RPMI7951 (cell line): ENCODE measurements around the gene C2CD4C. TPM values are rescaled to one million over a fixed set of nuclear protein-coding genes. Genes with fewer than 3 reads are reported as not detected.
"Not testable (repeated sequence)": the region's sequence is repeated elsewhere in the genome, so short reads cannot be mapped to it uniquely, and the experiment has no call there.

Source experiments
- DNase-seq: peaks from one replicate; pipeline ENCODE4 v3.0.0-alpha.2; 2012; ENCODE audit warnings: low read depth
- total RNA-seq: library from RNA; depleted of rRNA; stranded (reverse); fragments of >200 nt; shearing (Covaris generic); gene quantifications from 2 replicates; pipeline ENCODE4 v1.2.3, GENCODE V29; 2014; rRNA removed

Gene C2CD4C
- total RNA-seq, 1 experiment from 2014 or later = not detected

DNA sequence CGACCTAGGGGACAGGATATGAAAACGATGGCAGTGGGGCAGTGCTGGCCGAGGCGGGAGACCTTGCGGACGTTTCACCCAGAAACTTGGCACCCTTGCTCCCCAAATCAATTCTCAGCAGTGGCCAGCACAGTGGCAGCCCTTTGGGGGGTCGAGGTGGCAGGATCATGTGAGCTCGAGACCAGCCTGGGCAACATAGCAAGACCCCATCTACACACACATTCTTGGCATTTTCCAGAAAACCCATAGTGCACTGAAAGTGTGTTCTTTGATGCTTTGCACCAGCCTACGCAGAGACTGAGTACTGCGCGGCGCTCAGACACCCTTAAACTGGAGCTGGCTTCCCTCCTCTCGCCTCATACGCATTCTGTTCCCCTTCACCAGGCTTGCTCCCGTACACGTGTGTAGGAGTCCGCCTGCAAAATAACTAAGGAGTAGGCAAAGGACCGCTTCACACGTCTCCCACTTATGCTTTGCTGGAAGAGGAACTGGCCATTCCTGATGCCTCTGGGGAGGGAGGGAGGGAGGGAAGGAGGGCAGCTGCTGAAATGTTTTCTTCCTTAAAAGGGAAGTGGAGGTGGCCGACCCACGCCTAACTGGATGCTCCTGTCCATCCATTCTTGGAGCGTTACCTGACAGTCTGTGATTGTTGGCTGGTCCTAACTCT lies 40.9 kb downstream of the C2CD4C start:
- DNase-seq = no peak

DNA sequence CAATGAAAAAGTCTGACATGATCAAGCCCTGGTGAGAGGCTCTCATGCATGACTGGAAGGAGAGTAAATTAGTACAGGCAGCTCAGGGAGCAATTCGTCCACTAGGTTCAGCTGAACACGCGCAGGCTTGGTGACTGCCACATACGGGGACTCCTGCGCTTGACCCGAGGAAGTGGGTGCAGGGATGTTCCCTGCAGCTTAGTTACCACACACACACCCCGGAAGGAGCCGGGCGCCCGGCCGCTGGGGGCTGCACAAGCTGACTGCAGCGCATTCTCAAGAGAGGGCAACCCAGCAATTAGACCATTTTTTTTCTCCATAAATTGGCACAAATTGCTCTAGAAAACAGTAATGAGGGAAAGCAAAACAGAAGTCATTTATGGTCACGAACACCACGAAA lies 41.4 kb downstream of the C2CD4C start:
- DNase-seq = no peak

DNA sequence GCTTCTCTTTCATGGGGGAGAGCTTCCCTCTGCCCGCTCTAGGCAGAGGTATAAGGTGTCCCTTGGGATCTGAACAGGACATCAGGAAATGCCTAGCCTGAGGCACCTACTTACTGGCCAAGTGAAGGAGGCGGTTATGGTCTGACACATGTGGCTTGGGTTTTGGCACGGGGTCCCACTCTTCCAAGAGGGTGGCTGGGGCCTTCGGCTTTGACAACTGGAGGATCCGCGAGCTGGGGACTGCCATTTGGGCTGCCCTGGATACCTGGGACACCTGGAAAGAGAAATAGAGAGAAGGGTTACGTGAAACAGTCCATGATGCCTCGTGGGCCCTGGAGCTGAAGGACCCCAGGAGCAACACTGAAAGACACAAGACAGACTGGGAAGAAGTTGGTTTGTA lies 42.0 kb downstream of the C2CD4C start:
- no peak for DNase-seq

DNA sequence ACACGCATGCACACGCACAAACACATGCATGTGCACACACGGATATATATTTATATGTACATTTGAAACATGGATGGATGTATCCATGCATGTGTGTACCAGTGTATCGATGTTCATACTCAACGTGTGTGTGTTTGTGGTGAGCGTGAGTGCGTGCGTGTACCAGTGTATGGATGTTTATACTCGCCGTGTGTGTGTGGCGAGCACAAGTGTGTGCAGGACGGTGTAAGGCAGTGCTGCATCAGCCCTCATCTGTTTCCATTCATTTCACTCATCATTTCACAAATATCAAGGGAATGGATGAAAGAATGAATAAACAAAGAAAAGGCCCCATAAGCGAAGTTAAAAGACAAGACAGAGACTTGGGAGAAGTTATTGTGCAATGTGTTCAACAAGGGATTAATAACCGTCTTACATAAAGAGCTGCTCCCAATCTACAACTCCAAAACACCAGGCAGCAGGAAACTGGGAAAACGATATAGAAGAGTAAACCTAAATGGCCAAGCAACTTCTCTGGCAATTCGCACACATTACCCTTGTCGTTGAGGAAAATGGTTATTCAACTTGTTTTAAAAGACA lies 42.7 kb downstream of the C2CD4C start:
- no peak for DNase-seq

DNA sequence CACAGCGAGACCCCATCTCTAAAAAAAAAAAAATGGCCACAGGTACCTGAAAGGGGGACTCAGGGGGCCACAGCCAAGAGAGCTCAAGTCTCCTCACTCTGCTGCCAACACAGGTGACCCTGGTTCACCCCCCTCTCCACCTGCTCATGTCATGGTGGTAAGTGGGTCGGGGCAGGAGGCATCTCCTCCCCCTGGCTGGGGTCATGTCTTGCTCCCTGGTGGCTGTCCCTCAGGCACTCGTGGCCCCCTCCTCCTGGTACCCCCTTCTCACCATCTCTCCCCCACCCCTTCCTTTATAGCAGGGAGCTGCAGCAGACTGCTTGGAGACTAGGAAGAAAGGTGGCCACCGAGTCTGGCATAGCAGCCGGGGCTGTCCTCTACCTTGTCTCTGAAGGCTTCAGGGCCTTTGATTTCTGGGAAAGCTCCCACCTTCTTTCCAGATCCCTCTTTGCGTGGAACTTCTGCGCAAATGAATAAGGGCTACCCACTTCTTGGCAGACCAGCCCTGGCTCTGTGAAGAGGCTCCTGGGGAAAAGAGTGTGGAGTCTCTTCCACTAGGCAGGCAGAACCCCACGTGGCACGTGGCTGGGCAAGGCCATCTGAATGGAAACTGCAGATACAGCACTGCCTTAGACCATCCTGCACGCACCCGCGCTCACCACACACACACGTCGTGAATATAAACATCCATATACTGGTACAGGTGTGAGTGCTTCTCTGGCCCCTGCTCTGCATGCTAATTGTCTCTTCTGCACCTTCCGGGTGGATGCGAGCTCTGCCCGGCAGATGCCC lies 44.3 kb downstream of the C2CD4C start:
- DNase-seq = no peak

DNA sequence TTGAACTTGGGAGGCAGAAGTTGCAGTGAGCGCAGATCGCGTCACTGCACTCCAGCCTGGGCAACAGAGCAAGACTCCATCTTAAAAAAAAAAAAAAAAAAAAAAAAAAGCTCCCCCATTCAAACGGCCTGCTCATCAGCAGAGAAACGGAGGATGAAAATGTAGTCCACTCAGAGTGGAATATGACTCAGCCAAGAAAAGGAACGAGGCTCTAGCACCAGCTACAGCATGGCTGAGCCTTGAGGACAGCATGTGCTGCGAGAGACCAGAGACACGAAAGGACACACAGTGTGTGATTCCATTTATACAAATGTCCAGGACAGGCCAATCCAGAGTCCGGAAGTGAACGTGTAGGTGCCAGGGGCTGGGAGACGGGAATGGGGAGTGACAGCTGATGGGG lies 46.3 kb downstream of the C2CD4C start:
- no peak for DNase-seq

DNA sequence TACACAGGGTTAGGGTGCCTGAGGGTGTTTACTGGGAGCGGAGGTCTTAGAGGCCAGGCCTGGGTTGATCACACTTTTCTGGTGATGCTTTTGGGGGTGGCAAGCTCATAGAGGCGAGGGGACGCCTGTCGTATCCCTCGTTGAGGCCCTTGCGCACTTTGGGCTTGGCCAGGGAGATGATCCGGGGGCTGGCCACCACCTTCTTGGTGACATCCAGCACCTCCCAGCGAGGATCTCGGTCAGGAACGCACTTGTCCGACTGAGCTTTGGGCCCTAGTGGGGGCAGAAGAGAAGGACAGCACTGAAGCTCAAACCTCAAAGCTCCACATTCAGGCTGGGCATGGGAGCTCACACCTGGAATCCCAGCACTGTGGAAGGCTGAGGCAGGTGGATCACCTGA lies 46.8 kb downstream of the C2CD4C start:
- DNase-seq = no peak

DNA sequence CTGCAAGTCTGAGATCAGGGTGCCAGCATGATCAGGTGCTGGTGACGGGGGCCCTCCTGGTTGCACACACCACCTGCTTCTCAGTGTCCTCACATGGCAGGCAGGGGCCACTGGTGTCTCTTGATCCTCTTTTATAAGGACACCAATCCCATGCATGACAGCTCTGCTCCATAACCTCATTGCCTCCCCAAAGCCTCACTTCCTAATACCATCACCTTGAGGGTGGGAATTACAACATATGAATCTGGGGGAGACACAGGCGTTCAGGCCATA lies 49.4 kb downstream of the C2CD4C start:
- DNase-seq = no peak

DNA sequence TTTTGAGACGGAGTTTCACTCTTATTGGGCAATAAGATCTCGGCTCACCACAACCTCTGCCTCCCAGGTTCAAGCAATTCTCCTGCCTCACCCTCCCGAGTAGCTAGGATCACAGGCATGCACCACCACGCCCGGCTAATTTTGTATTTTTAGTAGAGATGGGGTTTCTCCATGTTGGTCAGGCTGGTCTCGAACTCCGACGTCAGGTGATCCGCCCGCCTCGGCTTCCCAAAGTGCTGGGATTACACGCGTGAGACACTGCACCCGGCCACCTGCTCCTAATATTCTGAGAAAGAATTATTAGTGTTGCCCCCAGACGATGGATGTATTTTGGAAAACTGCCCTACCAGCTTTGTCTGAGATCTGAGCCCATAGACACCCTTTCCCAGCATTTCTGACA lies 53.4 kb downstream of the C2CD4C start:
- DNase-seq = not testable (repeated sequence)

Other genes starting within 250 kb of the C2CD4C start
- 0.48 and 3.2 TPM in 2 replicates for gene PLPP2, start 117.7 kb downstream of the C2CD4C start, total RNA-seq
- 5.9 and 10.0 TPM in 2 replicates for gene MIER2, start 64.4 kb downstream of the C2CD4C start, total RNA-seq
- 0.10 TPM in 1 of 2 replicates, not detected in the other for gene SHC2, start 51.9 kb upstream of the C2CD4C start, total RNA-seq
- 0.12 TPM in 1 of 2 replicates, not detected in the other for gene MADCAM1, start 87.3 kb upstream of the C2CD4C start, total RNA-seq
- 26.2 and 48.8 TPM in 2 replicates for gene TPGS1, start 98.3 kb upstream of the C2CD4C start, total RNA-seq
- 56.4 and 61.8 TPM in 2 replicates for gene CDC34, start 122.6 kb upstream of the C2CD4C start, total RNA-seq
- 1.3 and 3.6 TPM in 2 replicates for gene GZMM, start 134.9 kb upstream of the C2CD4C start, total RNA-seq
- gene BSG, start 163.4 kb upstream of the C2CD4C start, total RNA-seq = 911 and 1,158 TPM in 2 replicates
- 0.24 and 0.39 TPM in 2 replicates for gene HCN2, start 180.7 kb upstream of the C2CD4C start, total RNA-seq
- gene POLRMT, start 224.4 kb upstream of the C2CD4C start, total RNA-seq = 19.3 and 20.5 TPM in 2 replicates
- gene FGF22, start 230.7 kb upstream of the C2CD4C start, total RNA-seq = 0.39 TPM in 1 of 2 replicates, not detected in the other